Panc1 (cell line): ENCODE measurements around the gene ZNF124.
"Not testable (repeated sequence)": the region's sequence is repeated elsewhere in the genome, so short reads cannot be mapped to it uniquely, and the experiment has no call there.

Experiments
- POLR2AphosphoS5 ChIP-seq: IDR thresholded peaks from 2 replicates; pipeline ENCODE4 v1.6.1; 2012; ENCODE audit warnings: mild to moderate bottlenecking, low read depth, low read length, moderate library complexity
- TCF7L2 ChIP-seq: IDR thresholded peaks from 2 replicates; pipeline ENCODE4 v1.6.1; 2011; ENCODE audit warnings: mild to moderate bottlenecking, low read depth, low read length, inconsistent platforms
- TF ChIP-seq, protein P1 (sequence below): fragments of 450-650 bp; IDR thresholded peaks from 2 replicates; pipeline ENCODE4 v1.5.1; 2017; ENCODE audit warnings: mild to moderate bottlenecking
- TF ChIP-seq, protein P2 (sequence below), 2 experiments: IDR thresholded peaks; 2 replicates each; pipeline ENCODE4 v1.6.1; 2011 to 2012; ENCODE audit warnings: low read depth in 2 of 2, control low read depth in 1 of 2, low read length in 1 of 2, mild to moderate bottlenecking in 1 of 2, moderate library complexity in 1 of 2; ENCODE audit not compliant: insufficient read depth in 1 of 2

DNA sequence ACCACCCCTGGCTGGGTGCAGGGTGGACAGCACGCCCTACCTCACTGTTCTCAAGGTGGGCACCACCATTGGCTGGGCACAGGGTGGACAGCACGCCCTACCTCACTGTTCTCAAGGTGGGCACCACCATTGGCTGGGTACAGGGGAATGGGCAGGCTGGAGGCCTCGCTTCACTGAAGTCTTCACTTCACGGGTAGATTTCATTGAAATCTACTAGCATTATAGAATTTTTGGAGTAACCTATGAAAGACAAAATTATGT, 51.5 kb downstream of the ZNF124 start:
- TF ChIP-seq, protein P1, sequence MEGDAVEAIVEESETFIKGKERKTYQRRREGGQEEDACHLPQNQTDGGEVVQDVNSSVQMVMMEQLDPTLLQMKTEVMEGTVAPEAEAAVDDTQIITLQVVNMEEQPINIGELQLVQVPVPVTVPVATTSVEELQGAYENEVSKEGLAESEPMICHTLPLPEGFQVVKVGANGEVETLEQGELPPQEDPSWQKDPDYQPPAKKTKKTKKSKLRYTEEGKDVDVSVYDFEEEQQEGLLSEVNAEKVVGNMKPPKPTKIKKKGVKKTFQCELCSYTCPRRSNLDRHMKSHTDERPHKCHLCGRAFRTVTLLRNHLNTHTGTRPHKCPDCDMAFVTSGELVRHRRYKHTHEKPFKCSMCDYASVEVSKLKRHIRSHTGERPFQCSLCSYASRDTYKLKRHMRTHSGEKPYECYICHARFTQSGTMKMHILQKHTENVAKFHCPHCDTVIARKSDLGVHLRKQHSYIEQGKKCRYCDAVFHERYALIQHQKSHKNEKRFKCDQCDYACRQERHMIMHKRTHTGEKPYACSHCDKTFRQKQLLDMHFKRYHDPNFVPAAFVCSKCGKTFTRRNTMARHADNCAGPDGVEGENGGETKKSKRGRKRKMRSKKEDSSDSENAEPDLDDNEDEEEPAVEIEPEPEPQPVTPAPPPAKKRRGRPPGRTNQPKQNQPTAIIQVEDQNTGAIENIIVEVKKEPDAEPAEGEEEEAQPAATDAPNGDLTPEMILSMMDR = not testable (repeated sequence)
- TF ChIP-seq, protein P2, sequence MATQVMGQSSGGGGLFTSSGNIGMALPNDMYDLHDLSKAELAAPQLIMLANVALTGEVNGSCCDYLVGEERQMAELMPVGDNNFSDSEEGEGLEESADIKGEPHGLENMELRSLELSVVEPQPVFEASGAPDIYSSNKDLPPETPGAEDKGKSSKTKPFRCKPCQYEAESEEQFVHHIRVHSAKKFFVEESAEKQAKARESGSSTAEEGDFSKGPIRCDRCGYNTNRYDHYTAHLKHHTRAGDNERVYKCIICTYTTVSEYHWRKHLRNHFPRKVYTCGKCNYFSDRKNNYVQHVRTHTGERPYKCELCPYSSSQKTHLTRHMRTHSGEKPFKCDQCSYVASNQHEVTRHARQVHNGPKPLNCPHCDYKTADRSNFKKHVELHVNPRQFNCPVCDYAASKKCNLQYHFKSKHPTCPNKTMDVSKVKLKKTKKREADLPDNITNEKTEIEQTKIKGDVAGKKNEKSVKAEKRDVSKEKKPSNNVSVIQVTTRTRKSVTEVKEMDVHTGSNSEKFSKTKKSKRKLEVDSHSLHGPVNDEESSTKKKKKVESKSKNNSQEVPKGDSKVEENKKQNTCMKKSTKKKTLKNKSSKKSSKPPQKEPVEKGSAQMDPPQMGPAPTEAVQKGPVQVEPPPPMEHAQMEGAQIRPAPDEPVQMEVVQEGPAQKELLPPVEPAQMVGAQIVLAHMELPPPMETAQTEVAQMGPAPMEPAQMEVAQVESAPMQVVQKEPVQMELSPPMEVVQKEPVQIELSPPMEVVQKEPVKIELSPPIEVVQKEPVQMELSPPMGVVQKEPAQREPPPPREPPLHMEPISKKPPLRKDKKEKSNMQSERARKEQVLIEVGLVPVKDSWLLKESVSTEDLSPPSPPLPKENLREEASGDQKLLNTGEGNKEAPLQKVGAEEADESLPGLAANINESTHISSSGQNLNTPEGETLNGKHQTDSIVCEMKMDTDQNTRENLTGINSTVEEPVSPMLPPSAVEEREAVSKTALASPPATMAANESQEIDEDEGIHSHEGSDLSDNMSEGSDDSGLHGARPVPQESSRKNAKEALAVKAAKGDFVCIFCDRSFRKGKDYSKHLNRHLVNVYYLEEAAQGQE (IDR thresholded peaks at IDR 0.05; ENCODE audit: insufficient read depth in 1 of 2, low read depth in 2 of 2, low read length in 1 of 2) = not testable (repeated sequence)
- TF ChIP-seq POLR2AphosphoS5, TCF7L2: not testable (repeated sequence)
